Measurements from ENCODE around the gene DGKG. TPM values are rescaled to one million over a fixed set of nuclear protein-coding genes. Genes with fewer than 3 reads are reported as not detected.

DGKG gene
- polyA plus RNA-seq, 2 of the 4 experiments (the other 2 are of a cell fraction) = 11.5 to 13.3 TPM

GRCh38 chr3:186200726-186201125 lies 161.3 kb downstream of the DGKG start:
- Histone ChIP-seq H3K4me3 (no peak overlapping the region), H3K9me3 (no peaks in the 10 kb centered on the region), H3K4me2 (no peak overlapping the region), H3K27ac (no peak overlapping the region), H3K4me1 (no peaks in the 10 kb centered on the region)
- 93% methylated on average over 3 of the region's 4 CpGs for WGBS (ENCODE audit: missing lambda C conversion rate)
- ChIA-PET CTCF (interaction anchor here (1.8 kb wide), 1 partner anchor 42 kb away, joined by 5 read pairs; no protein-coding TSS in a partner anchor), POLR2A (no interaction called here)
- TF ChIP-seq NPAS2 (CRISPR knock-in tag; IDR thresholded peaks at IDR 0.05; ENCODE audit: borderline replicate concordance) (no peak), HMGXB4 (CRISPR knock-in tag; IDR thresholded peaks at IDR 0.05; ENCODE audit: borderline replicate concordance) (no peak), KDM1A (IDR thresholded peaks at IDR 0.05; ENCODE audit: low read depth) (no peak), HOXB13 (CRISPR knock-in tag; IDR thresholded peaks at IDR 0.05; ENCODE audit: low read depth) (no peak), RFX5 (IDR thresholded peaks at IDR 0.05) (no peak), E2F6 (IDR thresholded peaks at IDR 0.05; ENCODE audit: borderline replicate concordance, low read depth) (no peak), SREBF2 (IDR thresholded peaks at IDR 0.05) (no peak), CTCF (IDR thresholded peaks at IDR 0.05) (no peak)
- TF ChIP-seq, protein P1, sequence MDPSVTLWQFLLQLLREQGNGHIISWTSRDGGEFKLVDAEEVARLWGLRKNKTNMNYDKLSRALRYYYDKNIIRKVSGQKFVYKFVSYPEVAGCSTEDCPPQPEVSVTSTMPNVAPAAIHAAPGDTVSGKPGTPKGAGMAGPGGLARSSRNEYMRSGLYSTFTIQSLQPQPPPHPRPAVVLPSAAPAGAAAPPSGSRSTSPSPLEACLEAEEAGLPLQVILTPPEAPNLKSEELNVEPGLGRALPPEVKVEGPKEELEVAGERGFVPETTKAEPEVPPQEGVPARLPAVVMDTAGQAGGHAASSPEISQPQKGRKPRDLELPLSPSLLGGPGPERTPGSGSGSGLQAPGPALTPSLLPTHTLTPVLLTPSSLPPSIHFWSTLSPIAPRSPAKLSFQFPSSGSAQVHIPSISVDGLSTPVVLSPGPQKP (IDR thresholded peaks at IDR 0.05; ENCODE audit: low read depth, low read length) = no peak
- ATAC-seq (no peak), FAIRE-seq (no peak), DNase-seq (ENCODE audit: low read depth in 1 of 2, low spot score in 1 of 2) (no peak)

DNA sequence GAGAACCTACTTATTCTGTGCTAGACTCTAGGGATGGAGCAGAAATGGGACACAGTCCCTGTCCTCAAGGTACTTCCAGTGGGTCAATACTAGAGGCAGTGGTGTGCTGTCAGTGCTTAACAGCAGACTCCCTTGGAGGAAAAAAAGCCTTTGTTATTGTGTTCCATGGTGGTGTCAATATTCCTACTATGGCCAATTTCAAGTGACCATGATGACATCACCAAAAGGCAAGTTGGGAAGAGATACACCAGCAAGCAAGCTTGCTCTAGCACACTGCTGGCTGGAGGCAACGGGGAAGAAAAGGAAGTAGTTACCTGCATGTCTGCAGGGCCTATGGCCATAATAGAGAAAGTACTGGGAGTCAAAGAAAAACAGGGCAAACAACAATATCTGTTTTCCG lies 163.6 kb downstream of the DGKG start:
- TF ChIP-seq NR3C1 (IDR thresholded peaks at IDR 0.05) (no peak), CTCF (IDR thresholded peaks at IDR 0.05) (no peak), MAZ (IDR thresholded peaks at IDR 0.05; ENCODE audit: borderline replicate concordance, low read depth, low read length) (no peak), CHD2 (IDR thresholded peaks at IDR 0.05; ENCODE audit: low read length, partially characterized antibody) (no peak), REST (IDR thresholded peaks at IDR 0.05) (no peak), JUNB (IDR thresholded peaks at IDR 0.05) (no peak), HOXB5 (CRISPR knock-in tag; IDR thresholded peaks at IDR 0.05) (no peak), RAD21 (conservative IDR thresholded peaks at IDR 0.05 in 1 of 2, IDR thresholded peaks at IDR 0.05 in 1 of 2) (no peak), E2F6 (IDR thresholded peaks at IDR 0.05; ENCODE audit: borderline replicate concordance, low read depth) (no peak), GATA3 (IDR thresholded peaks at IDR 0.05; ENCODE audit: borderline replicate concordance) (no peak), FOSB (CRISPR knock-in tag; IDR thresholded peaks at IDR 0.05) (no peak), FOSL2 (IDR thresholded peaks at IDR 0.05) (no peak), FOSL2 (CRISPR knock-in tag; IDR thresholded peaks at IDR 0.05) (no peak), ZSCAN20 (CRISPR knock-in tag; IDR thresholded peaks at IDR 0.05) (no peak), JUN (IDR thresholded peaks at IDR 0.05) (no peak)
- TF ChIP-seq, protein P2, sequence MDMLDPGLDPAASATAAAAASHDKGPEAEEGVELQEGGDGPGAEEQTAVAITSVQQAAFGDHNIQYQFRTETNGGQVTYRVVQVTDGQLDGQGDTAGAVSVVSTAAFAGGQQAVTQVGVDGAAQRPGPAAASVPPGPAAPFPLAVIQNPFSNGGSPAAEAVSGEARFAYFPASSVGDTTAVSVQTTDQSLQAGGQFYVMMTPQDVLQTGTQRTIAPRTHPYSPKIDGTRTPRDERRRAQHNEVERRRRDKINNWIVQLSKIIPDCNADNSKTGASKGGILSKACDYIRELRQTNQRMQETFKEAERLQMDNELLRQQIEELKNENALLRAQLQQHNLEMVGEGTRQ (IDR thresholded peaks at IDR 0.05) = no peak
- TF ChIP-seq, protein P3, sequence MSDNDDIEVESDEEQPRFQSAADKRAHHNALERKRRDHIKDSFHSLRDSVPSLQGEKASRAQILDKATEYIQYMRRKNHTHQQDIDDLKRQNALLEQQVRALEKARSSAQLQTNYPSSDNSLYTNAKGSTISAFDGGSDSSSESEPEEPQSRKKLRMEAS (IDR thresholded peaks at IDR 0.05) = no peak
- H3K4me2 ChIP-seq = no peak overlapping the region
- DNase-seq (ENCODE audit: low read depth in 1 of 2, low spot score in 1 of 2) (no peak), ATAC-seq (no peak), FAIRE-seq (no peak)
- H3K9me3 ChIP-seq = no peaks in the 10 kb centered on the region
- no peak overlapping the region for H3K27ac ChIP-seq
- H3K4me3 ChIP-seq = no peak overlapping the region
- no peaks in the 10 kb centered on the region for H3K4me1 ChIP-seq
- 93% methylated on average over 2 of the region's 2 CpGs for WGBS (ENCODE audit: missing lambda C conversion rate)
- ChIA-PET CTCF (no interaction called here), POLR2A (no interaction called here)

Data from A549 (cell line).